ENCODE results near the gene ADAMTS14. TPM values are rescaled to one million over a fixed set of nuclear protein-coding genes. Genes with fewer than 3 reads are reported as not detected.

ADAMTS14 gene
- total RNA-seq, 1 experiment from 2014 or later: 2.1 TPM

DNA sequence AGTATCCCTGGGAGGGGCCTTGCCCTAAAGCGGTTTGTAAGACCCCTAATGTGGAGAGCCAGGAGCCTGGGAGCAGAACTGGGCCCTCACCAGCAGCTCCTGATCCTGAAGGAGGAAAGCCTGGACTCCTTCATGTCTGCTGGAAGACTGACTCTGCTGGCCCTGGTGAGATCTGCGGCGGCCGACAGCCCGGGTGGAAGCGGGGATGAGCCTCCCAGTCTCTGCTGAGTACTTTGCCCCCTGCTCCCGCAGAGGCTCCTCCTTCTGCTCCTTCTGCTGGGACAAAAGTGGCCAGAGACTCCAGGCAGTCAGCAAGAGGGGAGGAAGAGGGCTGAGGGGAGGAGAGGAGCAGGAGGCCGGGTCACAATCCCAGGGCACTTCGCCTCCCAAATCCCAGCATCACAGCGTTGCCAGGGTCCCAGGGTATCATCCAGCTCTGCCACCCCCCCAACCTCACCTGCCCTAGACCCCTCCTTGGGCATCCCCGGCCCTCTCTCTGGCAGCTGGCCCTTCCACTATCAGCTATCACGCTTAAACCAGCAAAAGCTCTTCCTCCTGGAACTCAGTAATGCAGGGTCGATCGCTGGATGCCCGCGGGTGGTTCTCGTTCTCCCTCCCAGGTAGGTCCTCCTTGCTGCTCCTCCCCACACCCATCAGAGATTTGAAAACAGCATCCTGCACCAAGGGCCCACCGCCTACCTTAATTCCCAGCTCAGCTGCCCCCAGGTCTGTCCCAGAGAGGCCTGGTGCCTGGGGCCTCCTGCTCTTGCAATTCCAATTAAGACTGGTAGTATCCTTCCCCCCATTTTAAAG, 105.0 kb downstream of the ADAMTS14 start (continued):
- TF ChIP-seq, protein P1, sequence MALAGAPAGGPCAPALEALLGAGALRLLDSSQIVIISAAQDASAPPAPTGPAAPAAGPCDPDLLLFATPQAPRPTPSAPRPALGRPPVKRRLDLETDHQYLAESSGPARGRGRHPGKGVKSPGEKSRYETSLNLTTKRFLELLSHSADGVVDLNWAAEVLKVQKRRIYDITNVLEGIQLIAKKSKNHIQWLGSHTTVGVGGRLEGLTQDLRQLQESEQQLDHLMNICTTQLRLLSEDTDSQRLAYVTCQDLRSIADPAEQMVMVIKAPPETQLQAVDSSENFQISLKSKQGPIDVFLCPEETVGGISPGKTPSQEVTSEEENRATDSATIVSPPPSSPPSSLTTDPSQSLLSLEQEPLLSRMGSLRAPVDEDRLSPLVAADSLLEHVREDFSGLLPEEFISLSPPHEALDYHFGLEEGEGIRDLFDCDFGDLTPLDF (CRISPR knock-in tag; IDR thresholded peaks at IDR 0.05): no peak
- TF ChIP-seq ZNF396 (CRISPR knock-in tag; IDR thresholded peaks at IDR 0.05; ENCODE audit: borderline replicate concordance) (no peak), NR2C2 (CRISPR knock-in tag; IDR thresholded peaks at IDR 0.05) (no peak), TP53 (CRISPR knock-in tag; IDR thresholded peaks at IDR 0.05) (no peak), SMAD3 (CRISPR knock-in tag; IDR thresholded peaks at IDR 0.05; ENCODE audit: borderline replicate concordance) (no peak), NFYB (CRISPR knock-in tag; conservative IDR thresholded peaks at IDR 0.05; ENCODE audit: low read depth) (no peak), TEAD1 (CRISPR knock-in tag; IDR thresholded peaks at IDR 0.05) (no peak), GABPB1 (CRISPR knock-in tag; IDR thresholded peaks at IDR 0.05) (no peak)
- TF ChIP-seq, protein P2, sequence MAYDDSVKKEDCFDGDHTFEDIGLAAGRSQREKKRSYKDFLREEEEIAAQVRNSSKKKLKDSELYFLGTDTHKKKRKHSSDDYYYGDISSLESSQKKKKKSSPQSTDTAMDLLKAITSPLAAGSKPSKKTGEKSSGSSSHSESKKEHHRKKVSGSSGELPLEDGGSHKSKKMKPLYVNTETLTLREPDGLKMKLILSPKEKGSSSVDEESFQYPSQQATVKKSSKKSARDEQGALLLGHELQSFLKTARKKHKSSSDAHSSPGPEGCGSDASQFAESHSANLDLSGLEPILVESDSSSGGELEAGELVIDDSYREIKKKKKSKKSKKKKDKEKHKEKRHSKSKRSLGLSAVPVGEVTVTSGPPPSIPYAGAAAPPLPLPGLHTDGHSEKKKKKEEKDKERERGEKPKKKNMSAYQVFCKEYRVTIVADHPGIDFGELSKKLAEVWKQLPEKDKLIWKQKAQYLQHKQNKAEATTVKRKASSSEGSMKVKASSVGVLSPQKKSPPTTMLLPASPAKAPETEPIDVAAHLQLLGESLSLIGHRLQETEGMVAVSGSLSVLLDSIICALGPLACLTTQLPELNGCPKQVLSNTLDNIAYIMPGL (CRISPR knock-in tag; IDR thresholded peaks at IDR 0.05): no peak
- TF ChIP-seq, protein P3, sequence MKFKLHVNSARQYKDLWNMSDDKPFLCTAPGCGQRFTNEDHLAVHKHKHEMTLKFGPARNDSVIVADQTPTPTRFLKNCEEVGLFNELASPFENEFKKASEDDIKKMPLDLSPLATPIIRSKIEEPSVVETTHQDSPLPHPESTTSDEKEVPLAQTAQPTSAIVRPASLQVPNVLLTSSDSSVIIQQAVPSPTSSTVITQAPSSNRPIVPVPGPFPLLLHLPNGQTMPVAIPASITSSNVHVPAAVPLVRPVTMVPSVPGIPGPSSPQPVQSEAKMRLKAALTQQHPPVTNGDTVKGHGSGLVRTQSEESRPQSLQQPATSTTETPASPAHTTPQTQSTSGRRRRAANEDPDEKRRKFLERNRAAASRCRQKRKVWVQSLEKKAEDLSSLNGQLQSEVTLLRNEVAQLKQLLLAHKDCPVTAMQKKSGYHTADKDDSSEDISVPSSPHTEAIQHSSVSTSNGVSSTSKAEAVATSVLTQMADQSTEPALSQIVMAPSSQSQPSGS (CRISPR knock-in tag; IDR thresholded peaks at IDR 0.05; ENCODE audit: borderline replicate concordance, low read depth): no peak
- TF ChIP-seq, protein P4, sequence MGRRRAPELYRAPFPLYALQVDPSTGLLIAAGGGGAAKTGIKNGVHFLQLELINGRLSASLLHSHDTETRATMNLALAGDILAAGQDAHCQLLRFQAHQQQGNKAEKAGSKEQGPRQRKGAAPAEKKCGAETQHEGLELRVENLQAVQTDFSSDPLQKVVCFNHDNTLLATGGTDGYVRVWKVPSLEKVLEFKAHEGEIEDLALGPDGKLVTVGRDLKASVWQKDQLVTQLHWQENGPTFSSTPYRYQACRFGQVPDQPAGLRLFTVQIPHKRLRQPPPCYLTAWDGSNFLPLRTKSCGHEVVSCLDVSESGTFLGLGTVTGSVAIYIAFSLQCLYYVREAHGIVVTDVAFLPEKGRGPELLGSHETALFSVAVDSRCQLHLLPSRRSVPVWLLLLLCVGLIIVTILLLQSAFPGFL (CRISPR knock-in tag; IDR thresholded peaks at IDR 0.05; ENCODE audit: borderline replicate concordance): no peak
- TF ChIP-seq, protein P5, sequence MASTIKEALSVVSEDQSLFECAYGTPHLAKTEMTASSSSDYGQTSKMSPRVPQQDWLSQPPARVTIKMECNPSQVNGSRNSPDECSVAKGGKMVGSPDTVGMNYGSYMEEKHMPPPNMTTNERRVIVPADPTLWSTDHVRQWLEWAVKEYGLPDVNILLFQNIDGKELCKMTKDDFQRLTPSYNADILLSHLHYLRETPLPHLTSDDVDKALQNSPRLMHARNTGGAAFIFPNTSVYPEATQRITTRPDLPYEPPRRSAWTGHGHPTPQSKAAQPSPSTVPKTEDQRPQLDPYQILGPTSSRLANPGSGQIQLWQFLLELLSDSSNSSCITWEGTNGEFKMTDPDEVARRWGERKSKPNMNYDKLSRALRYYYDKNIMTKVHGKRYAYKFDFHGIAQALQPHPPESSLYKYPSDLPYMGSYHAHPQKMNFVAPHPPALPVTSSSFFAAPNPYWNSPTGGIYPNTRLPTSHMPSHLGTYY (CRISPR knock-in tag; IDR thresholded peaks at IDR 0.05): no peak

DNA sequence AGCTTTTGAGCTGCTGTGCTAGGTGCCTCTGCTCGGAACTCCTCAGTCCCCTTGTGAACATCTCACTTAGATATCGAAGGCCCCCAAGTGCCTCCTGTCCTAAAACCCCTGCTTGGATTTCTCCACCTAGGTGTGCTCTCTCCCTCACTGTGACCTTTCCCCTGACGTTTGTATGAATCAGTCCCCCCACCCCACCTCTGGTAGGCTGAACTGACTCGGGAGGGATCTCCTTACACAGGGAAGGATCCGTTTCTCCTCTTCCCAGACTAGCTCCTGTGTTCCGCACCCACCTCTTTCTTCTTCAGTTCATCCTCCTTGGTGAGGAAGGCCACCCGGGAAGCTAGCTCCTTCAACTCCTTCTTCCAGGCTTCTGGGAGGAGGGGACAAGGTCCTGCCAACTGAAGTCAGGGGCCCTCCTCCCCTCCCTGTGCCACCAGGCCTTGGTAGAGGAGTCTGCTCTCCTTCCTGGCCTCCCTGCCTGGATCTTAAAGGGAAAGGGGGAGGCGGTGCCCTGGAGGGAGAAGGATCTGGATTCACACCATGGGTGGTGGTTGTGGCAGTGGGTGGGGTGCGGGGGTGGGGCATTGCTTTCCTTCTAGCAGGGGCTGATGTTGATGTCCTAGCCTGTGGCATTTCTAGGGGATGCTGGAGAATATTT, 106.1 kb downstream of the ADAMTS14 start:
- ChIA-PET POLR2A (no interaction called here), CTCF (no interaction called here)
- TF ChIP-seq MXD4 (CRISPR knock-in tag; IDR thresholded peaks at IDR 0.05; ENCODE audit: borderline replicate concordance): no peak
- no peak for TF ChIP-seq KAT7 (CRISPR knock-in tag; IDR thresholded peaks at IDR 0.05; ENCODE audit: borderline replicate concordance)
- TF ChIP-seq, protein P6, sequence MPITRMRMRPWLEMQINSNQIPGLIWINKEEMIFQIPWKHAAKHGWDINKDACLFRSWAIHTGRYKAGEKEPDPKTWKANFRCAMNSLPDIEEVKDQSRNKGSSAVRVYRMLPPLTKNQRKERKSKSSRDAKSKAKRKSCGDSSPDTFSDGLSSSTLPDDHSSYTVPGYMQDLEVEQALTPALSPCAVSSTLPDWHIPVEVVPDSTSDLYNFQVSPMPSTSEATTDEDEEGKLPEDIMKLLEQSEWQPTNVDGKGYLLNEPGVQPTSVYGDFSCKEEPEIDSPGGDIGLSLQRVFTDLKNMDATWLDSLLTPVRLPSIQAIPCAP (CRISPR knock-in tag; IDR thresholded peaks at IDR 0.05): no peak
- Mint-ChIP-seq H3K4me3 (no peak overlapping the region), H3K27ac (no peak overlapping the region), H3K4me1 (peaks cover 3% of the 10 kb centered on the region; the same call in 1 of the 2 replicates), H3K27me3 (ENCODE audit: low read depth) (no peaks in the 10 kb centered on the region), H3K36me3 (no peaks in the 10 kb centered on the region), H3K9me3 (no peaks in the 10 kb centered on the region)
- DNase-seq (ENCODE audit: low spot score) (no peak), ATAC-seq (no peak)

All from WTC11 (cell line).